GM12801 (cell line): Measurements from ENCODE around the gene GABBR1.

Experiments used
- TF ChIP-seq, protein P1 (sequence below): IDR thresholded peaks from one replicate; pipeline ENCODE4 v1.5.1; 2011; ENCODE audit warnings: control low read depth; ENCODE audit not compliant: insufficient read length; ENCODE audit errors: extremely low read depth

Gene GABBR1

DNA sequence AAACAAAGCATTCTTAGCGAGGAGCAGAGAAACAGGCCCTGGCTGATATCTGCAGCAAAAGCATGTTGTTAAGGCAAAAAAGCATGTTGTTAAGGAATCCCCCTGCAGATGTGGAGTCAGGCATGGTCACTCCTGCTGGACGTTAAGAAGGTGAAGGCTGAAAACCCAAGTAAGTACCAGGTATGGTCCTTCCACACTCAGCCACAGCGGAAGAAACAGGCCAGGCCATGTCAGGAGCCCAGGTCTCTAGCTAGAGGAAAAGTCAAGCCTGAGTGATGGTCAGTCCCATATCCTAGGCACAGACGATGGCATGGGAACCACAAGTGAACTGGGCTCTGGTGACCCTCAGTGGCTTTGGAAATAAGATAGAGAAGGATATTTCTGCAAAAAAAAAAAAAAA lies 112.8 kb downstream of the GABBR1 start:
- TF ChIP-seq, protein P1, sequence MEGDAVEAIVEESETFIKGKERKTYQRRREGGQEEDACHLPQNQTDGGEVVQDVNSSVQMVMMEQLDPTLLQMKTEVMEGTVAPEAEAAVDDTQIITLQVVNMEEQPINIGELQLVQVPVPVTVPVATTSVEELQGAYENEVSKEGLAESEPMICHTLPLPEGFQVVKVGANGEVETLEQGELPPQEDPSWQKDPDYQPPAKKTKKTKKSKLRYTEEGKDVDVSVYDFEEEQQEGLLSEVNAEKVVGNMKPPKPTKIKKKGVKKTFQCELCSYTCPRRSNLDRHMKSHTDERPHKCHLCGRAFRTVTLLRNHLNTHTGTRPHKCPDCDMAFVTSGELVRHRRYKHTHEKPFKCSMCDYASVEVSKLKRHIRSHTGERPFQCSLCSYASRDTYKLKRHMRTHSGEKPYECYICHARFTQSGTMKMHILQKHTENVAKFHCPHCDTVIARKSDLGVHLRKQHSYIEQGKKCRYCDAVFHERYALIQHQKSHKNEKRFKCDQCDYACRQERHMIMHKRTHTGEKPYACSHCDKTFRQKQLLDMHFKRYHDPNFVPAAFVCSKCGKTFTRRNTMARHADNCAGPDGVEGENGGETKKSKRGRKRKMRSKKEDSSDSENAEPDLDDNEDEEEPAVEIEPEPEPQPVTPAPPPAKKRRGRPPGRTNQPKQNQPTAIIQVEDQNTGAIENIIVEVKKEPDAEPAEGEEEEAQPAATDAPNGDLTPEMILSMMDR: no peak

GRCh38 chr6:29519291-29520010 lies 113.5 kb downstream of the GABBR1 start:
- TF ChIP-seq, protein P1: no peak

DNA sequence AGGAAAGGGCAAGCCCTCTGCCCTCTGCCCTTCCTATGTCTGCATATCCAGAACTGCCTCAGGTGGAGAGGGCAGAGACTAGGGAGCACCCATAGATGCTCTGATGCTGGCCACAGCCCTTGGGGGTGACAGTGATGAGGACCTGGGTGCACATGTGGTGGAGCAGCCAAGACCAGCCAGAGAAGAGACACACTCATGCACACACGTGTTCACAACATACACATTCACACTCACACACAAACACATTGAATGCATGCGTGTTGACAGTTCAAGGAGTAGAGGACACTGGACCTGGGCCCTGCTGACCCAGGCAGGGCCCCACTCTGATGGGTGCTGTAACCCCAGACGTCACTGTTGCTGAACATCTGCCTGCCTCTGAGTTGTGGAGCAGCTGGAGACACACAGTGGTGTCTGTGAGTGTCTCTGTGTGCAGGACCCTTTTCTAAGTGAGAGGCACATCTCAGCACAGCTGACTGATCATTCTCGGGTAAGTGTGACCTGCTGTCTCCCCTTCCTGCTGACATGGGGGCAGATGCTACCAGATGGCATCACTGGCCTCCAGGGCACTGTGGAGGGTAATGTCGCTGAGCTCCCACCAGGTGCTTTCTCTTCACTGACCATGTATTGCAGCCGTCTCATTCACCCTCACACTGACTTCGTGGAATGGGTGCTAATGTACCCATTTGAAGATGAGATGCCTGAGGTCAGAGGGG lies 115.1 kb downstream of the GABBR1 start:
- TF ChIP-seq, protein P1: no peak

- TF ChIP-seq, protein P1: no peak
Measured at GRCh38 chr6:29517245-29517644, 115.7 kb downstream of the GABBR1 start.

GRCh38 chr6:29516108-29516507 lies 116.9 kb downstream of the GABBR1 start:
- TF ChIP-seq, protein P1: no peak

DNA sequence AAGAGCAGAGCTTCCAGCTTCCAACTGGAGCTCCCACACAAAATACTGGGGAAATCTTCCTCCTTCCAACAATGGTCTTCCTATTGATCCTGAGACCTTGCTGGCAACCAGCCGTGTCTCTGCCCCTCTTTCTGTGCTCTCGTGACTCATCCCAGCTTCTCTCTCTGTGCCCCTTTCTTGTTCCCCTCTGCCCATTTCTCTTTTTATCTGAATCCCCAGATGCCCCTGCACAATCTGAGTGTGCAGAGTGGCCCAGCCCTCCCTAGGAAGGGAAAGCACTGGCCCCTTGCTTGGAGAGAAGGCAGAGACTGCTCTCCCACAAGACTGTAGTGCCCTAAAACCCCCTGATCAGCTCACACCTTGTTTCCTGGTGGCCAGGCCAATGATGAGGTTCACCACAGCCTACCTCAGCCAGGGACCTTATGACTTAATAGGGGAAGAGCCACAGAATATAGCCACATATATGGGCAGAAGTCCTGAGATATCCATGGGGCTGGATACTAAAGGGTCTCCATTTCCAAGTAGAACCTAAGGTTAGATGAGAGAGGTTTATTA lies 122.2 kb downstream of the GABBR1 start:
- TF ChIP-seq, protein P1: no peak

DNA sequence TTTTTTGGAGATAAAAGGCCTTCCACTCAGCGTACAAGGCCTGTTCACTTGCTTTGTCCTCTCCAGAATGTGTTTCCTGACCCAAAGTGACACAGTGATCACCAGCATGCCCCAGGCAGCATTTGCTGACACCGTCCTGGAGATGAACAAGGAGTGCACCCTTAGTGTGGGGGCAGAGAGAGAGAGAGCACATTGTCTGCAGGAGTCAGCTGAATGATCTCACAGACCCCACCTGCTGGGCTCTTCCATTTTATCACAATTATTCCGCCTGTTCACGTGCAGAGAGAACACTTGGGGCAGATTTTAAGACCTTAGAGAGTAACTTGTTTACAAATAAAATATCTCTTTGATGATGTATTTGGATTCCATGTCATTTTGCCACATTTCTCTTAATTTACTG lies 122.8 kb downstream of the GABBR1 start:
- TF ChIP-seq, protein P1: no peak
